Calu3 (cell line): Measurements from ENCODE around the gene OSBP2. TPM values are rescaled to one million over a fixed set of nuclear protein-coding genes. Genes with fewer than 3 reads are reported as not detected.

Source experiments
- BruUV-seq: library from RNA; stranded (reverse); fragments of 400-500 nt; replicated peaks from 2 replicates; lab custom pipeline; 2021; lab: Mats Ljungman, UMichigan
- CTCF ChIA-PET: fragments of 300-600 bp; sonication (Branson Sonifier 250); formaldehyde crosslinking; loops from one replicate; lab custom pipeline; 2022; ENCODE audit warnings: antibody characterized with exemption; lab: Charles Lee
- DNase-seq: peaks from one replicate; pipeline ENCODE4 v3.0.0; 2022
- H3K27ac Mint-ChIP-seq: one replicate; pipeline ENCODE4 v1.8.0; 2022; ENCODE audit warnings: mixed read lengths; ENCODE audit not compliant: unreplicated experiment
- H3K27me3 Mint-ChIP-seq: one replicate; pipeline ENCODE4 v1.8.0; 2022; ENCODE audit warnings: mixed read lengths; ENCODE audit not compliant: unreplicated experiment
- H3K36me3 Mint-ChIP-seq: one replicate; pipeline ENCODE4 v1.8.0; 2022; ENCODE audit warnings: mild to moderate bottlenecking, moderate library complexity, mixed read lengths; ENCODE audit not compliant: insufficient read depth, unreplicated experiment
- H3K4me1 Mint-ChIP-seq: one replicate; pipeline ENCODE4 v1.8.0; 2022; ENCODE audit warnings: mild to moderate bottlenecking, low read depth, mixed read lengths; ENCODE audit not compliant: unreplicated experiment
- H3K4me3 Mint-ChIP-seq: one replicate; pipeline ENCODE4 v1.8.0; 2022; ENCODE audit warnings: mild to moderate bottlenecking, low read depth, moderate library complexity, mixed read lengths; ENCODE audit not compliant: unreplicated experiment
- H3K9me3 Mint-ChIP-seq: one replicate; pipeline ENCODE4 v1.8.0; 2022; ENCODE audit warnings: low read depth, mixed read lengths; ENCODE audit not compliant: unreplicated experiment
- intact Hi-C: fragments of 100-400 bp; cut with micrococcal nuclease; formaldehyde crosslinking; loops from one replicate; pipeline ENCODE4 v1.10.0; 2022; ENCODE audit not compliant: unreplicated experiment
- total RNA-seq: library from RNA; stranded (reverse); gene quantifications from 2 replicates; pipeline ENCODE4 v1.2.3, GENCODE V29; 2022
- TF ChIP-seq, protein P1 (sequence below): fragments of 200-600 bp; IDR thresholded peaks from one replicate; pipeline ENCODE4 v1.8.0; 2022; ENCODE audit warnings: antibody characterized with exemption; ENCODE audit not compliant: unreplicated experiment

Gene OSBP2
- total RNA-seq, 1 experiment from 2014 or later, result 5.2 TPM

DNA sequence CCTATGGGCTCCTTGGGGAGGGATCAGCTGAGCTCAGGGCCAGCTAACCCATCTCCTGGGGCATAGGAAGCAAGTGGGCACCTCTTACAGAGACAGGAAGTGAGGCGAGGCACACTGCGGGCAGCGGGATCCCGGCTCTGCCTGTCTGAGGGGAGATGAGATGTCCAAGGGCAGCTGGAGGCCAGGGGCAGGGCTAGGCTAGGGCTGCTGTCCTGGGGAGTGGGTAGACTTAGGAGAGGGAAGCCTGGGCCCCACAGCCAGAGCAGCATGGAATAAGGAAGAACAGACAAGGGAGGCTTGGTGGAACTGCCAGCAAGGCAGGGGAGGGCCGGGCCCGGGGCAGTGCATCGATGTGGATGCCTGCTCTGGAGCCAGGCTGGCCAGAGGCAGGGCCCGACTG is 197.6 kb downstream of the OSBP2 start:
- Mint-ChIP-seq H3K36me3 (no peaks in the 10 kb centered on the region), H3K4me3 (no peak overlapping the region), H3K4me1 (no peaks in the 10 kb centered on the region), H3K27ac (no peak overlapping the region), H3K27me3 (no peaks in the 10 kb centered on the region), H3K9me3 (no peaks in the 10 kb centered on the region)
- intact Hi-C loops, result loop anchor here (5.0 kb wide), 1 partner anchor 130 kb away; no protein-coding TSS in a partner anchor
- CTCF ChIA-PET, result no interaction called here
- no TSS peak for BruUV-seq
- DNase-seq, result no peak
- TF ChIP-seq, protein P1, sequence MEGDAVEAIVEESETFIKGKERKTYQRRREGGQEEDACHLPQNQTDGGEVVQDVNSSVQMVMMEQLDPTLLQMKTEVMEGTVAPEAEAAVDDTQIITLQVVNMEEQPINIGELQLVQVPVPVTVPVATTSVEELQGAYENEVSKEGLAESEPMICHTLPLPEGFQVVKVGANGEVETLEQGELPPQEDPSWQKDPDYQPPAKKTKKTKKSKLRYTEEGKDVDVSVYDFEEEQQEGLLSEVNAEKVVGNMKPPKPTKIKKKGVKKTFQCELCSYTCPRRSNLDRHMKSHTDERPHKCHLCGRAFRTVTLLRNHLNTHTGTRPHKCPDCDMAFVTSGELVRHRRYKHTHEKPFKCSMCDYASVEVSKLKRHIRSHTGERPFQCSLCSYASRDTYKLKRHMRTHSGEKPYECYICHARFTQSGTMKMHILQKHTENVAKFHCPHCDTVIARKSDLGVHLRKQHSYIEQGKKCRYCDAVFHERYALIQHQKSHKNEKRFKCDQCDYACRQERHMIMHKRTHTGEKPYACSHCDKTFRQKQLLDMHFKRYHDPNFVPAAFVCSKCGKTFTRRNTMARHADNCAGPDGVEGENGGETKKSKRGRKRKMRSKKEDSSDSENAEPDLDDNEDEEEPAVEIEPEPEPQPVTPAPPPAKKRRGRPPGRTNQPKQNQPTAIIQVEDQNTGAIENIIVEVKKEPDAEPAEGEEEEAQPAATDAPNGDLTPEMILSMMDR, result no peak

DNA sequence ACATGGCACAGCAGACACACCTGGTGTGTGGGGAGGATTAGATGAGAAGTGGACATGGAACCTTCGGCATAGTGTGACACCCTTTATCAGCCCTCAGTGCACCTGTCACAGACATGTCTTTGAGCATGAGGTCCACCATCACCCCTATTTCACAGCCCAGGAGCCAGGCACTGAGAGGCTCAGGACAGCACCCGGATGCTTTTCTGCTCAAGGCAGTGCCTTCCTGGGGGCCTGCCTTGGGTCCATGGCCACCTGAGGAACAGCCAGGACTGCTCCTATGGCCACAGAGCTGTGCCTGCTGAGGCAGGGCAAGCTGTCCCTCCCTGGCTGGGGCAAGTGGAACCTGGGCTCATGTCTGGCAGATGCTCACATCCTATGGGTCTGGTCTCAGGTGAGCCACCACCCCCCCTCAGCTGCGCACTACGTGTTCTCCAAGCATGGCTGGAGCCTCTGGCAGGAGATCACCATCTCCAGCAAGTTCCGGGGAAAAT is 198.1 kb downstream of the OSBP2 start:
- CTCF ChIA-PET, result no interaction called here
- no peaks in the 10 kb centered on the region for H3K36me3 Mint-ChIP-seq
- no peaks in the 10 kb centered on the region for H3K27me3 Mint-ChIP-seq
- intact Hi-C loops, result loop anchor here (5.0 kb wide), 1 partner anchor 130 kb away; no protein-coding TSS in a partner anchor
- TF ChIP-seq, protein P1, result no peak
- no peak overlapping the region for H3K4me3 Mint-ChIP-seq
- H3K4me1 Mint-ChIP-seq, result no peaks in the 10 kb centered on the region
- no TSS peak for BruUV-seq
- no peak for DNase-seq
- no peak overlapping the region for H3K27ac Mint-ChIP-seq
- no peaks in the 10 kb centered on the region for H3K9me3 Mint-ChIP-seq

DNA sequence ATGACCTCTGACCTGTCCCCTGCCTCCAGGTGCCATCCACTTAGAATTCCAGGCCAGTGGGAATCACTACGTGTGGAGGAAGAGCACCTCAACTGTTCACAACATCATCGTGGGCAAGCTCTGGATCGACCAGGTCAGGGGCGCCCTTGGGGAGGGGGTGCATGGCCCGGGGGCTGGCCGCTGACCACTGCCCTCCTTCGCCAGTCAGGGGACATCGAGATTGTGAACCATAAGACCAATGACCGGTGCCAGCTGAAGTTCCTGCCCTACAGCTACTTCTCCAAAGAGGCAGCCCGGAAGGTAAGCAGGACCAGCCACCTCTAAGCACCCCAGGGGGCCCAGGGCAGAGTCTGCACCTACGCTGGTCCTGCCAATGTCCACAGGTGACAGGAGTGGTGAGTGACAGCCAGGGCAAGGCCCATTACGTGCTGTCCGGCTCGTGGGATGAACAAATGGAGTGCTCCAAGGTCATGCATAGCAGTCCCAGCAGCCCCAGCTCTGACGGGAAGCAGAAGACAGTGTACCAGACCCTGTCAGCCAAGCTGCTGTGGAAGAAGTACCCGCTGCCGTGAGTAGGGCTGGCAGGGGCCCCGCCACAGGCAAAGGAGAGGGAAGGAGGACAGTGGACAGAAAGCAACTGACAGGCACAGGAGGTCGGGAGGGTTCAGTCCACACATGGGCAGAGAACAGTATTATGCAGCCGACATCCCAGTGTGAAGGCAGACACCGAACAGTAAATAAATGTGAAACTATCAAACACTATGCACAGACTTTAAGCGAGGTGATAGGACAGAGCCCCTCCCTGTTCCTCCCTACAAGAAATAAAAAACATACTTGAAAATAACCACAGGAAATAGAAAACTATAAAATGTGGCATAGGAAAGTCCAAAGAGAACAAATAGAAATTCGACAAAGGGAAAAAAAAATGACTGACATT is 199.0 kb downstream of the OSBP2 start:
- no peak overlapping the region for H3K27ac Mint-ChIP-seq

DNA sequence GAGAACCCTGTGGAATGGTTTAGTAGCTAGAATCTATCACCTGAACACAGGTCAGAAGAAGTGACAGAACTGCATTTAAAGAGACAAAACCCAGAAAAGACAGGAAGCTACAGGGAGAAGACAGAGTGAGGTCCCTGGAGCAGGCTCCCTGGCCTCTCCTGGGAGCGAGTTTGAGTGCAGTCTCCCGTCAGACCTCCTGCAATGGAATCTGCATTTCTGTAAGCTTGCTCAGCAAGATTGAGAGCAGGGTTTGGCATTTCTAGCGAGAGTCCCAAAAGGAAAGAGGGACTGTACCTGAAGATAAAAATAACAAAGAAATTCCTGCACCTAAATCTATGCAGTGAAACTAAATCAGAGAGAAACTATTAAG is 199.7 kb downstream of the OSBP2 start:
- no peaks in the 10 kb centered on the region for H3K27me3 Mint-ChIP-seq
- H3K27ac Mint-ChIP-seq, result no peak overlapping the region
- no TSS peak for BruUV-seq

More for the DNA sequence above, 199.0 kb downstream of the OSBP2 start:
- Mint-ChIP-seq H3K36me3 (no peaks in the 10 kb centered on the region), H3K27me3 (no peaks in the 10 kb centered on the region), H3K9me3 (no peaks in the 10 kb centered on the region), H3K4me1 (no peaks in the 10 kb centered on the region), H3K4me3 (no peak overlapping the region)
- CTCF ChIA-PET, result no interaction called here
- BruUV-seq, result no TSS peak
- TF ChIP-seq, protein P1, result no peak
- intact Hi-C loops, result loop anchor here (5.0 kb wide), 1 partner anchor 131 kb away; no protein-coding TSS in a partner anchor
- DNase-seq, result no peak

More for the DNA sequence above, 199.7 kb downstream of the OSBP2 start:
- CTCF ChIA-PET, result no interaction called here
- TF ChIP-seq, protein P1, result no peak
- no peak for DNase-seq
- H3K4me1 Mint-ChIP-seq, result no peaks in the 10 kb centered on the region
- no peak overlapping the region for H3K4me3 Mint-ChIP-seq
- intact Hi-C loops, result loop anchor here (5.0 kb wide), 1 partner anchor 132 kb away; no protein-coding TSS in a partner anchor
- H3K9me3 Mint-ChIP-seq, result no peaks in the 10 kb centered on the region
- H3K36me3 Mint-ChIP-seq, result no peaks in the 10 kb centered on the region
